Epithelial cell of umbilical artery (primary cell): ENCODE data around the gene ABHD17A. TPM values are rescaled to one million over a fixed set of nuclear protein-coding genes. Genes with fewer than 3 reads are reported as not detected.

Experiments used
- total RNA-seq: library from RNA; depleted of rRNA; stranded (reverse); fragments of >200 nt; gene quantifications from 2 replicates; pipeline ENCODE4 v1.2.3, GENCODE V29; 2014

ABHD17A gene
- total RNA-seq, result 125 and 126 TPM in 2 replicates

DNA sequence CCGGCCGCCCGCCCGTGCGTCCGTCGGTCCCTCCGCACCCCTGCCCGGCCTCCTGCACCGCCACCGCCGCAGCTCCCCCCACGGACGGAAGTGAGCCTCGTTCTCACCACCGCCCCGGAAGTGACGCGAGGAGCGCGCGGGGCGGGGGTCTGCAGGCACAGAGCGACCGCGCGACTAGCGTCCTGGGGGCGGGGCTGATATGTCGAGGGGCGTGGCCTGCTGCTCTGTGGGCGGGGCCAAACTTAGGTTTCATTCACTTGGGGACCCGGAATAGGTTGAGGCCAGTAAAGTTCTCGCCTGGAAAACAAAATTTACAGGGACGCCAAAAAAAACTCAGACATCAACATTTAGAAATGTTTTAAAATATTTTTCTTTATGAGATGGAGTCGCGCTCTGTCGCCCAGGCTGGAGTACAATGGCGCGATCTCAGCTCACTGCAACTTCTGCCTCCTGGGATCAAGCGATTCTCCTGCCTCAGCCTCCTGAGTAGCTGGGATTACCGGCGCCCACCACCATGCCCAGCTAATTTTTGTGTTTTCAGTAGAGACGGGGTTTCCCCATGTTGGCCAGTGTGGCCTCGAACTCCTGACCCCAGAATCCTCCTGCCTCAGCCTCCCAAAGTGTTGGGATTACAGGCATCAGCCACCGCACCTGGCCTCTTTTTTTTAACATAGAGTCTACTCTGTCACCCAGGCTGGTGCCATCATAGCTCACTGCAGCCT is at the start of gene ABHD17A:
Gene ABHD17A, minus strand, starts transcription at position 99 of the 722 bp plus-strand sequence. CDS start 3,930 bp downstream, outside the sequence.

DNA sequence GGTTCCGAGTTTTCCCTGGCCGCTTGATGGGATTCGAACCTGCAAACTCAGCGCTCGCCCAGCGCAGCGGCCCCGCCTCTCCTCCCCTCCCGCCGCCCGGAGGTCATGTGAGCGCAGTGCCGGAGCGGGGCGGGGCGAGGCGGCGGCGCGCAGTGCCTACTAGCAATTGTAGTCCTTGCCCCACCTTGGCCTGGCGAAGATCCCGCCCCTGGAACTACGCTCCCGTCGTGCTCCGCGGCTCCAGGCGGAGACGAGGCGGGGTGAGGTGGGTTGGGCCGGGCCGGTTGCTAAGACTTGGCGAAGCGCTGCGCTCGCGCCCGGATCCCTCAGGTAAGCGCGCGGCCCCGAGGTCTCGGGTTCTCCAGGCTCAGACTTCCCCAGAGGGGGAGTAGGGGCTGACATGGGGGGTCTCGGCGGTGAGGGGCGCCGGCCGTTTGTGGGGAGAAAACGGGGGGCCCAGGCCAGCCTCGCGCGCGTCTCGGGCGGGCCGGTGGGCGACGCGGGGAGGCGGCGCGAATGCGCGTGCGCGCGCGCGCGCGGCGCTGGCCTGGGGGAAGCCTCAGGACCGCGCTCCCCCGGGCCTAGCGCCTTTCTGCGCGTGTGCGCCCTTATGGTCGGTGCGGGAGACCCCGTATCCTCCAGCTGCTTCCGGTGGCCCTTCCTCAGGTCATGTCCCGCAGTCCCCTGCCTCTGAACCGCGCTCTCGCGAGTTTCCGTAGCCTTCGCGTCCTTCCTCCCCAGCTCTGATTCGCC is 20.0 kb upstream of the ABHD17A start, which contains the start of the genes ADAT3 and SCAMP4:
Gene ADAT3, plus strand, starts transcription at position 290 of the 753 bp plus-strand sequence. CDS start 6,649 bp downstream, outside the sequence.
Gene SCAMP4, plus strand, starts transcription at position 290 of the 753 bp plus-strand sequence. CDS start 9,621 bp downstream, outside the sequence.

DNA sequence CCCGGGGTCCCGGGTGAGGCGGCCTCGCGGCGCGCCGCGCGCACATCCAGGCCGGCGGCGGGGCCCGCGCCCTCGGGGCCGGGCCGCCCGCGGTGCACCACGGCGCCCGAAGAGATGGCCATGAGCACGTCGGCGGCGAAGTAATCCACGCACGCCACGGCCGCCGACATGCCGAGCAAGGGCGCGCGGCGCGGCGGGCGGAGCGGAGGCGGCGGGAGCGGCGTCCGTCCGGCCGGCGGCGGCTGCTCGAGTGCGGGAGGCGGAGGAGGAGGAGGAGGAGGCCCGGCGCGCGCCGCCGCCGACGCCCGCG is 22.0 kb downstream of the ABHD17A start, which contains the start of gene KLF16:
Gene KLF16, minus strand, starts transcription at position 252 of the 310 bp plus-strand sequence. Its CDS starts 82 bp downstream, at position 170.

DNA sequence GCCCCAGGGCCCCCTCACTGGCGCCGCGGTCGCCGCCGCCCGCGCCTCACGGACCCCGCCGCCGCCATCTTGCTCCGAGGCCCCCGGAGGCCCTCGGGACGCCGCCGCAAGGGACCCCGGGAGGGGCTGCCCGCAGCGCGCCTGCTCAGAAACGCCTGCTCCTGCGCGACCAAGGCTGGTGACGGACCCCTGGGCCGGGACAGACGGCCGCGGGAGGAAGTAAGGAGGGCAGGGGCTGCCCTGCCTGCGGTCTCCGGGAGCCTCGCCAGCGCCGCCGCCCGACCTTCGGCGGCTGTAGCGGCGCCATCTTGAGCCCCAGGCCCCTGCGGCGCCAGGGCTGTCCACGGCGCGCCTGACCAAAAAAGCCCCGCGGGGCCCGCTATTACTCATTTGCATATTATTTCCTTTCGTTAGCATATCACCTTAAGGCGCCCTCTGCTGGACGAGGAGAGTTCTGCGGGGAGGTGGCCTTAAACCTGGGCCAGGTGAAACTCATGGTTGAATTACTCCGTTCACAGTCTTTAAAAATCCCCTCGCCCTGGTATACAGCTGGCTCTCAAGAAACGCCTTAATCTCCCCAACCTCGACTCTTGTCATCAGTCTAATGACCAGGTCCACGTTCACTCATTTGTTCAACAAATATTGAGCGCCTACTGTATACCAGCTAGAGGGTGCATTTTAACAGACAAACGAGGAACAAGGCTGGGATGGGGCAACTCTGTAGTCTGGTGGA is 36.7 kb downstream of the ABHD17A start, which contains the start of gene REXO1:
Gene REXO1, minus strand, starts transcription at position 85 of the 733 bp plus-strand sequence. CDS start 125 bp downstream, outside the sequence.

Other genes with a start within 250 kb of the ABHD17A start
- gene TCF3, start 232.9 kb downstream of the ABHD17A start, total RNA-seq, result 70.8 and 95.5 TPM in 2 replicates
- gene ONECUT3, start 132.0 kb downstream of the ABHD17A start, total RNA-seq, result not detected in 2 replicates
- gene ATP8B3, start 73.2 kb downstream of the ABHD17A start, total RNA-seq, result 0.76 and 1.6 TPM in 2 replicates
- 5.2 and 8.4 TPM in 2 replicates for gene REXO1, start 37.0 kb downstream of the ABHD17A start, total RNA-seq
- gene KLF16, start 21.9 kb downstream of the ABHD17A start, total RNA-seq, result 3.8 and 6.2 TPM in 2 replicates
- 0.97 and 2.7 TPM in 2 replicates for gene ADAT3, start 19.9 kb upstream of the ABHD17A start, total RNA-seq
- 22.4 and 25.4 TPM in 2 replicates for gene SCAMP4, start 19.9 kb upstream of the ABHD17A start, total RNA-seq
- gene CSNK1G2, start 55.7 kb upstream of the ABHD17A start, total RNA-seq, result 54.4 and 62.7 TPM in 2 replicates
- 36.7 and 41.9 TPM in 2 replicates for gene BTBD2, start 130.2 kb upstream of the ABHD17A start, total RNA-seq
- gene MKNK2, start 165.7 kb upstream of the ABHD17A start, total RNA-seq, result 72.4 and 92.7 TPM in 2 replicates
- gene MOB3A, start 210.8 kb upstream of the ABHD17A start, total RNA-seq, result 13.0 and 17.0 TPM in 2 replicates
- under 0.01 TPM in 1 of 2 replicates, not detected in the other for gene IZUMO4, start 211.4 kb upstream of the ABHD17A start, total RNA-seq